Kidney (tissue), 22 donors: ENCODE results near the gene C19orf44. TPM values are rescaled to one million over a fixed set of nuclear protein-coding genes. Genes with fewer than 3 reads are reported as not detected.
"Not testable (repeated sequence)": the region's sequence is repeated elsewhere in the genome, so short reads cannot be mapped to it uniquely, and the experiment has no call there.

Source experiments
- DNase-seq, 5 donors: peaks; one replicate each; pipeline ENCODE4 v3.0.0-alpha.2; 2013 to 2020
- FAIRE-seq: peaks from 2 replicates; lab custom pipeline; 2012; peaks lifted over from hg19 to GRCh38; lab: Jason Lieb, UNC
- H3K27ac ChIP-seq, 2 donors: one replicate each; pipeline ENCODE4 v1.7.0; 2013; ENCODE audit warnings: low read depth in 2 of 2, low read length in 2 of 2, inconsistent platforms in 1 of 2
- H3K27me3 ChIP-seq: one replicate; pipeline ENCODE4 v1.7.1; 2013; ENCODE audit warnings: low read length, inconsistent platforms; ENCODE audit not compliant: control insufficient read depth, insufficient read depth
- H3K36me3 ChIP-seq, 3 donors: one replicate each; pipeline versions ENCODE4 v1.7.0 to v1.7.1; 2013; ENCODE audit warnings: low read length in 3 of 3, control low read depth in 1 of 3, inconsistent platforms in 1 of 3; ENCODE audit not compliant: insufficient read depth in 3 of 3, control insufficient read depth in 2 of 3
- H3K4me1 ChIP-seq, 3 donors: one replicate each; pipeline versions ENCODE4 v1.7.0 to v1.7.1; 2013; ENCODE audit warnings: low read length in 3 of 3, inconsistent platforms in 1 of 3, low read depth in 1 of 3; ENCODE audit not compliant: control insufficient read depth in 2 of 3, insufficient read depth in 2 of 3
- H3K4me3 ChIP-seq, 3 donors: one replicate each; pipeline versions ENCODE4 v1.7.0 to v1.8.1; 2013; ENCODE audit warnings: low read length in 3 of 3, control low read depth in 1 of 3, inconsistent platforms in 1 of 3
- H3K9ac ChIP-seq, 3 donors: one replicate each; pipeline versions ENCODE4 v1.7.0 to v1.7.1; 2013; ENCODE audit warnings: low read length in 3 of 3, control low read depth in 1 of 3, inconsistent platforms in 1 of 3
- H3K9me3 ChIP-seq, 3 donors: one replicate each; pipeline versions ENCODE4 v1.7.0 to v1.7.1; 2013; ENCODE audit warnings: low read length in 3 of 3, control low read depth in 1 of 3, inconsistent platforms in 1 of 3; ENCODE audit not compliant: control insufficient read depth in 2 of 3, insufficient read depth in 1 of 3
- CTCF ChIP-seq: IDR thresholded peaks from 3 replicates; pipeline ENCODE4 v1.5.1; 2012; ENCODE audit warnings: mild to moderate bottlenecking, moderate library complexity, borderline replicate concordance; ENCODE audit not compliant: insufficient read depth; ENCODE audit errors: extremely low read depth
- intact Hi-C: fragments of 100-400 bp; cut with DNase I; formaldehyde crosslinking; loops from one replicate; pipeline ENCODE4 v1.11.1; 2022
- long read RNA-seq, 10 donors: library from polyadenylated mRNA in 1 of 10; unstranded in 1 of 10; transcript quantifications; one replicate each; pipeline ENCODE4 v2.0.0 and lab custom pipeline, GENCODE V29; 2021 to 2026
- polyA plus RNA-seq: library from polyadenylated mRNA; stranded (reverse); fragments of 350-450 nt; fragmentation: Illumina TruSeq; extraction: RNeasy Lipid Tissue Mini Kit (QIAGEN cat#74804); gene quantifications from one replicate; pipeline ENCODE4 v1.2.3, GENCODE V29; 2014; ENCODE audit warnings: low read depth, low replicate concordance; ENCODE audit not compliant: insufficient read depth
- total RNA-seq: library from RNA; stranded (reverse); fragmentation: NEBNext Ultra II Directional; extraction: Animal tissue kit (Norgen Biotek cat#: 25700); gene quantifications from one replicate; pipeline ENCODE4 v1.2.1, GENCODE V29; 2021
- donor health status: control.
- donor health status: control.
- donor health status: control.
- donor health status: control.
- donor health status: control.
- donor health status: DM: yes; HTN: yes; CAD: no.
- donor health status: Normal renal cell carcinoma (clear cell type).

Gene C19orf44
- total RNA-seq (8.6 TPM), polyA plus RNA-seq (6.2 TPM)
- long read RNA-seq, donor 1, partial matches to known transcripts: 18 of 23 reads
- long read RNA-seq, donor 1, other reads (novel, unspliced or antisense): 5 of 23 reads
- long read RNA-seq, donor 2: 0 reads
- long read RNA-seq, donor 3, partial matches to known transcripts: 5 of 5 reads
- long read RNA-seq, donor 3, other reads (novel, unspliced or antisense): 0 of 5 reads
- long read RNA-seq, donor 4: 0 reads
- long read RNA-seq, donor 5: 0 reads
- long read RNA-seq, donor 6: 0 reads
- long read RNA-seq, donor 7, partial matches to known transcripts: 2 of 8 reads
- long read RNA-seq, donor 7, other reads (novel, unspliced or antisense): 5 of 8 reads
- long read RNA-seq, donor 8: 0 reads
- long read RNA-seq, donor 9: 0 reads
- long read RNA-seq, donor 10, partial matches to known transcripts: 19 of 19 reads
- long read RNA-seq, donor 10, other reads (novel, unspliced or antisense): 0 of 19 reads

GRCh38 chr19:16495982-16496612, at the start of gene C19orf44, which contains the start of gene CALR3:
TSS of gene C19orf44 (plus strand) at chr19:16496394. CDS start at chr19:16500793, 4,399 bp downstream.
TSS of gene CALR3 (minus strand) at chr19:16496167. CDS start at chr19:16496129, 38 bp downstream.
- intact Hi-C loops: no loop called here
- peak; percentile 89 for FAIRE-seq
- Histone ChIP-seq H3K4me3 (peak within 1 kb of the TSS; percentile 77 to 86 (median 79)), H3K36me3 (no peaks in the 10 kb centered on the region), H3K4me1 (peaks cover 0 to 4% (median 0%) of the 10 kb centered on the region in 3 donors), H3K9me3 (no peaks in the 10 kb centered on the region), H3K27ac (peak within 1 kb of the TSS; percentile 32 to 47), H3K27me3 (no peaks in the 10 kb centered on the region), H3K9ac (peak within 1 kb of the TSS; percentile 41 to 67 (median 48))
- peak; percentile 5 for TF ChIP-seq CTCF
- peak; percentile 98 to 100 (median 99) for DNase-seq

- Histone ChIP-seq H3K36me3 (no peaks in the 10 kb centered on the region), H3K4me3 (peak overlapping the region in 1 of 3 donors; percentile 20), H3K4me1 (peaks cover 12 to 33% (median 30%) of the 10 kb centered on the region in 3 donors), H3K27ac (peak overlapping the region; percentile 58 to 62), H3K9ac (no peak overlapping the region), H3K9me3 (no peaks in the 10 kb centered on the region), H3K27me3 (no peaks in the 10 kb centered on the region)
- DNase-seq (peak in 4 of 5 donors; percentile 55 to 88 (median 70)), FAIRE-seq (no peak)
- no peak for TF ChIP-seq CTCF
- intact Hi-C loops: no loop called here
Measured at GRCh38 chr19:16446724-16447368, 49.3 kb upstream of the C19orf44 start.

- H3K36me3 ChIP-seq, H3K9me3 ChIP-seq, DNase-seq, H3K9ac ChIP-seq, H3K27ac ChIP-seq, FAIRE-seq, H3K27me3 ChIP-seq, H3K4me3 ChIP-seq, intact Hi-C loops: not testable (repeated sequence)
- peaks cover 13 to 26% (median 22%) of the 10 kb centered on the region in 3 donors for H3K4me1 ChIP-seq
Measured at GRCh38 chr19:16448872-16449271, 47.3 kb upstream of the C19orf44 start.
